H1 (cell line): Measurements from ENCODE around the gene STK11. TPM values are rescaled to one million over a fixed set of nuclear protein-coding genes. Genes with fewer than 3 reads are reported as not detected.

Experiments used
- CTCF ChIA-PET: fragments of 300-600 bp; sonication (Branson Sonifier 250); formaldehyde crosslinking; loops from one replicate; lab custom pipeline; 2021; ENCODE audit not compliant: partially characterized antibody; lab: Charles Lee
- POLR2A ChIA-PET: fragments of 300-600 bp; sonication (Branson Sonifier 250); formaldehyde crosslinking; loops from one replicate; lab custom pipeline; 2021; ENCODE audit warnings: inconsistent platforms; ENCODE audit not compliant: partially characterized antibody; lab: Charles Lee
- DNase-seq, 2 experiments: peaks; one replicate each; pipeline versions ENCODE4 v3.0.0 to v3.0.0-alpha.2; 2010 to 2022; ENCODE audit warnings: low spot score in 2 of 2, low read depth in 1 of 2, mixed read lengths in 1 of 2
- FAIRE-seq: peaks from 2 replicates; lab custom pipeline; 2011; peaks lifted over from hg19 to GRCh38; lab: Jason Lieb, UNC
- H2AFZ ChIP-seq: 2 replicates; pipeline ENCODE4 v1.8.1; 2012; ENCODE audit warnings: low read length, inconsistent platforms
- H2AK5ac ChIP-seq: 2 replicates; pipeline ENCODE4 v1.6.1; 2013; ENCODE audit warnings: low read depth, low read length
- H2BK120ac ChIP-seq: replicated peaks from 2 replicates; pipeline ENCODE3; 2013; ENCODE audit warnings: low read depth, low read length, inconsistent platforms
- H2BK12ac ChIP-seq: 2 replicates; pipeline ENCODE4 v1.6.1; 2013; ENCODE audit warnings: low read depth, low read length
- H2BK15ac ChIP-seq: 2 replicates; pipeline ENCODE4 v1.6.1; 2013; ENCODE audit warnings: low read length
- H2BK20ac ChIP-seq: 2 replicates; pipeline ENCODE4 v1.6.1; 2013; ENCODE audit warnings: low read length
- H2BK5ac ChIP-seq: 2 replicates; pipeline ENCODE4 v1.6.1; 2013; ENCODE audit warnings: low read depth, low read length
- H3K14ac ChIP-seq: 2 replicates; pipeline ENCODE4 v1.6.1; 2013; ENCODE audit warnings: inconsistent platforms; ENCODE audit not compliant: insufficient read length
- H3K18ac ChIP-seq: 2 replicates; pipeline ENCODE4 v1.6.1; 2013; ENCODE audit warnings: low read length; ENCODE audit errors: extremely low read depth
- H3K23ac ChIP-seq: 2 replicates; pipeline ENCODE4 v1.6.1; 2013; ENCODE audit warnings: inconsistent platforms; ENCODE audit not compliant: insufficient read length
- H3K23me2 ChIP-seq: 2 replicates; pipeline ENCODE4 v1.6.1; 2013; ENCODE audit warnings: low read depth, low read length
- H3K27ac ChIP-seq: 2 replicates; pipeline ENCODE4 v1.6.1; 2011; ENCODE audit warnings: low read depth, low read length, inconsistent platforms
- H3K27me3 ChIP-seq, 4 experiments: replicated peaks in 1 of 4; 1 replicate in 1 of 4; 2 replicates in 3 of 4; pipeline versions ENCODE4 v1.6.1 to v1.8.1; 2011 to 2013; ENCODE audit warnings: low read length in 3 of 4, mild to moderate bottlenecking in 3 of 4, inconsistent platforms in 2 of 4, mixed read lengths in 2 of 4, moderate library complexity in 1 of 4; ENCODE audit not compliant: control insufficient read depth in 3 of 4, insufficient read depth in 3 of 4; ENCODE audit errors: extremely low read depth in 1 of 4
- H3K36me3 ChIP-seq, 4 experiments: 2 replicates each; pipeline versions ENCODE4 v1.6.1 to v1.8.1; 2011 to 2013; ENCODE audit warnings: mild to moderate bottlenecking in 4 of 4, low read length in 3 of 4, moderate library complexity in 2 of 4, control low read depth in 1 of 4, inconsistent platforms in 1 of 4; ENCODE audit not compliant: insufficient read depth in 4 of 4, control insufficient read depth in 2 of 4
- H3K4ac ChIP-seq: replicated peaks from 2 replicates; pipeline ENCODE3; 2013; ENCODE audit warnings: low read length, low read depth, mixed read lengths, inconsistent platforms; ENCODE audit not compliant: insufficient read length
- H3K4me1 ChIP-seq, 4 experiments: replicated peaks in 1 of 4; 1 replicate in 1 of 4; 2 replicates in 3 of 4; pipeline versions ENCODE4 v1.6.1 to v1.8.1; 2011 to 2013; ENCODE audit warnings: low read length in 3 of 4, inconsistent platforms in 2 of 4, mixed read lengths in 1 of 4; ENCODE audit not compliant: insufficient read depth in 4 of 4, control insufficient read depth in 3 of 4
- H3K4me2 ChIP-seq, 2 experiments: 2 replicates each; pipeline versions ENCODE4 v1.6.1 to v1.8.1; 2011 to 2013; ENCODE audit warnings: low read depth in 2 of 2, low read length in 2 of 2, control low read depth in 1 of 2, inconsistent platforms in 1 of 2, mild to moderate bottlenecking in 1 of 2; ENCODE audit not compliant: insufficient read depth in 1 of 2
- H3K4me3 ChIP-seq, 4 experiments: fragments of 200-600, 300-600 bp in 1 of 4; sonication (generic), shearing (Covaris generic), sonication (Bioruptor Twin) in 1 of 4; 2 replicates each; pipeline versions ENCODE4 v1.5.1 to v1.8.1; 2011 to 2016; ENCODE audit warnings: low read length in 4 of 4, low read depth in 3 of 4, control low read depth in 2 of 4, inconsistent platforms in 2 of 4, mild to moderate bottlenecking in 2 of 4, mixed read lengths in 1 of 4, moderate library complexity in 1 of 4; ENCODE audit not compliant: insufficient read depth in 2 of 4; ENCODE audit errors: extremely low read depth in 1 of 4
- H3K56ac ChIP-seq: replicated peaks from 2 replicates; pipeline ENCODE3; 2013; ENCODE audit warnings: low read depth, mild to moderate bottlenecking, mixed read lengths, low read length, inconsistent platforms; ENCODE audit not compliant: insufficient read length
- H3K79me1 ChIP-seq: 2 replicates; pipeline ENCODE4 v1.6.1; 2013; ENCODE audit warnings: low read depth, low read length, control low read depth
- H3K79me2 ChIP-seq, 2 experiments: 2 replicates each; pipeline versions ENCODE4 v1.6.1 to v1.8.1; 2012 to 2013; ENCODE audit warnings: low read length in 2 of 2, mild to moderate bottlenecking in 2 of 2, inconsistent platforms in 1 of 2; ENCODE audit not compliant: insufficient read depth in 2 of 2, control insufficient read depth in 1 of 2
- H3K9ac ChIP-seq, 4 experiments: replicated peaks in 1 of 4; 1 replicate in 1 of 4; 2 replicates in 3 of 4; pipeline versions ENCODE4 v1.6.1 to v1.8.1; 2011 to 2013; ENCODE audit warnings: low read depth in 3 of 4, low read length in 3 of 4, control low read depth in 2 of 4, mild to moderate bottlenecking in 2 of 4, moderate library complexity in 2 of 4, inconsistent platforms in 1 of 4; ENCODE audit errors: extremely low read depth in 1 of 4
- H3K9me3 ChIP-seq, 2 experiments: 2 replicates each; pipeline versions ENCODE4 v1.6.1 to v1.8.1; 2012 to 2013; ENCODE audit warnings: mild to moderate bottlenecking in 2 of 2, moderate library complexity in 2 of 2, control low read depth in 1 of 2, inconsistent platforms in 1 of 2, low read depth in 1 of 2, low read length in 1 of 2, mixed read lengths in 1 of 2; ENCODE audit not compliant: insufficient read depth in 2 of 2
- H4K20me1 ChIP-seq, 2 experiments: replicated peaks in 1 of 2; 2 replicates each; pipeline versions ENCODE3 to v1.8.1; 2011 to 2013; ENCODE audit warnings: inconsistent platforms in 2 of 2, low read length in 2 of 2, mild to moderate bottlenecking in 1 of 2; ENCODE audit not compliant: insufficient read depth in 2 of 2, control insufficient read depth in 1 of 2
- H4K5ac ChIP-seq: 2 replicates; pipeline ENCODE4 v1.6.1; 2013; ENCODE audit warnings: low read length, low read depth, mixed read lengths, inconsistent platforms; ENCODE audit not compliant: insufficient read length
- H4K8ac ChIP-seq: 2 replicates; pipeline ENCODE4 v1.8.0; 2013; ENCODE audit warnings: mild to moderate bottlenecking, moderate library complexity, low read length, inconsistent platforms; ENCODE audit not compliant: insufficient read depth; ENCODE audit errors: extremely low read depth
- H4K91ac ChIP-seq: replicated peaks from 2 replicates; pipeline ENCODE3; 2013; ENCODE audit warnings: low read length, mixed read lengths, inconsistent platforms; ENCODE audit not compliant: insufficient read length
- ATF3 ChIP-seq: IDR thresholded peaks from 2 replicates; pipeline ENCODE4 v1.6.1; 2011; ENCODE audit warnings: low read depth, mild to moderate bottlenecking, low read length; ENCODE audit not compliant: insufficient read depth
- BRCA1 ChIP-seq: IDR thresholded peaks from 2 replicates; pipeline ENCODE4 v1.6.1; 2012; ENCODE audit warnings: low read depth, low read length, improper control_type of control experiment
- PHF8 ChIP-seq: fragments of 200-600 bp; sonication (generic); conservative IDR thresholded peaks from 2 replicates; pipeline ENCODE4 v1.7.1; 2012; ENCODE audit warnings: low read depth, mild to moderate bottlenecking, inconsistent platforms, low read length, moderate library complexity
- whole genome bisulfite sequencing, 2 experiments: shearing (Covaris generic) in 1 of 2; methylation state at CpG; one replicate each; pipeline versions ENCODE4 v1.1.6 to v1.1.7; 2013 to 2015; ENCODE audit warnings: low lambda C conversion rate in 2 of 2, mixed read lengths in 2 of 2, inconsistent platforms in 1 of 2, low coverage in 1 of 2, missing lambda C conversion rate in 1 of 2; ENCODE audit not compliant: insufficient replicate concordance in 2 of 2, insufficient coverage in 1 of 2, insufficient read length in 1 of 2; ENCODE audit errors: extremely low coverage in 1 of 2, missing lambda C conversion rate in 1 of 2; 5-methylcytosine and 5-hydroxymethylcytosine counted together
- polyA plus RNA-seq, 7 experiments: library from polyadenylated mRNA; depleted of rRNA in 3 of 7; stranded (reverse) in 5 of 7; unstranded in 2 of 7; fragments of >200 nt in 5 of 7; fragments of 200-250 nt in 2 of 7; gene quantifications; 1 replicate in 5 of 7; 2 replicates in 1 of 7; 4 replicates in 1 of 7; pipeline versions ENCODE4 v1.2.1 to v1.2.3, GENCODE V29; 2011 to 2013; ENCODE audit warnings: missing spikeins in 2 of 7, mixed read lengths in 2 of 7
- total RNA-seq: library from RNA; stranded (reverse); fragmentation: NEBNext Ultra II Directional; extraction: Animal tissue kit (Norgen Biotek cat#: 25700); gene quantifications from 2 replicates; pipeline ENCODE4 v1.2.1, GENCODE V29; 2021

The STK11 gene
- total and polyA plus RNA-seq, 2 of the 8 experiments (the other 6 are each of a cell fraction or from before 2014, with no cell fraction given): 45.3 to 70.7 TPM

GRCh38 chr19:1218751-1219567 is 13.4 kb downstream of the STK11 start:
- Histone ChIP-seq H3K23me2 (no peaks in the 10 kb centered on the region), H3K18ac (no peak overlapping the region), H4K5ac (no peak overlapping the region), H2BK12ac (no peak overlapping the region), H3K79me2 (peaks cover 3 to 45% of the 10 kb centered on the region in 2 experiments; a peak in 3 of 4 replicates), H2BK5ac (no peak overlapping the region), H3K79me1 (peaks cover 13% of the 10 kb centered on the region), H3K23ac (no peak overlapping the region), H2BK15ac (no peak overlapping the region), H2AK5ac (no peak overlapping the region), H2BK20ac (no peak overlapping the region), H2AFZ (no peak overlapping the region), H2BK120ac (no peak overlapping the region), H3K27me3 (no peaks in the 10 kb centered on the region), H4K8ac (peak overlapping the region; percentile 80), H3K4me1 (peaks cover 0 to 5% (median 2%) of the 10 kb centered on the region in 4 experiments; a peak in 4 of 7 replicates), H3K4me3 (no peak overlapping the region), H3K27ac (no peak overlapping the region), H3K4ac (no peak overlapping the region), H3K56ac (no peak overlapping the region), H3K9ac (no peak overlapping the region), H4K20me1 (peaks cover 36 to 43% of the 10 kb centered on the region in 2 experiments), H3K9me3 (no peaks in the 10 kb centered on the region), H4K91ac (no peak overlapping the region), H3K14ac (no peak overlapping the region), H3K36me3 (peaks cover 0 to 30% (median 0%) of the 10 kb centered on the region in 4 experiments; a peak in 3 of 8 replicates), H3K4me2 (no peak overlapping the region)
- FAIRE-seq (no peak), DNase-seq (no peak)
- CTCF ChIA-PET: interaction anchor here (0.6 to 9.0 kb wide), 16 partner anchors 7 to 310 kb away, joined by 3 to 56 read pairs (median 6); partner anchors contain the start of genes ATP5F1D and CBARP
- TF ChIP-seq BRCA1 (no peak), PHF8 (no peak), ATF3 (no peak)
- 93% methylated on average over 27 of the region's 37 CpGs; no CpG with 5 or more reads in 1 of the 2 experiments for WGBS, 2 experiments
- POLR2A ChIA-PET: interaction anchor here (1.0 to 2.5 kb wide), 4 partner anchors 9 to 200 kb away, joined by 3 to 9 read pairs (median 4); no protein-coding TSS in a partner anchor
